GM12892 (cell line): ENCODE data around the gene CYP1B1.

Experiments
- POLR2A ChIP-seq: IDR thresholded peaks from 2 replicates; pipeline ENCODE4 v1.6.1; 2011; ENCODE audit warnings: low read depth, low read length, control low read depth
- POLR2AphosphoS5 ChIP-seq: IDR thresholded peaks from 2 replicates; pipeline ENCODE4 v1.6.1; 2011; ENCODE audit warnings: low read depth, low read length, control low read depth
- TAF1 ChIP-seq: IDR thresholded peaks from 2 replicates; pipeline ENCODE4 v1.6.1; 2011; ENCODE audit warnings: low read depth, mild to moderate bottlenecking, control low read depth, low read length, borderline replicate concordance

DNA sequence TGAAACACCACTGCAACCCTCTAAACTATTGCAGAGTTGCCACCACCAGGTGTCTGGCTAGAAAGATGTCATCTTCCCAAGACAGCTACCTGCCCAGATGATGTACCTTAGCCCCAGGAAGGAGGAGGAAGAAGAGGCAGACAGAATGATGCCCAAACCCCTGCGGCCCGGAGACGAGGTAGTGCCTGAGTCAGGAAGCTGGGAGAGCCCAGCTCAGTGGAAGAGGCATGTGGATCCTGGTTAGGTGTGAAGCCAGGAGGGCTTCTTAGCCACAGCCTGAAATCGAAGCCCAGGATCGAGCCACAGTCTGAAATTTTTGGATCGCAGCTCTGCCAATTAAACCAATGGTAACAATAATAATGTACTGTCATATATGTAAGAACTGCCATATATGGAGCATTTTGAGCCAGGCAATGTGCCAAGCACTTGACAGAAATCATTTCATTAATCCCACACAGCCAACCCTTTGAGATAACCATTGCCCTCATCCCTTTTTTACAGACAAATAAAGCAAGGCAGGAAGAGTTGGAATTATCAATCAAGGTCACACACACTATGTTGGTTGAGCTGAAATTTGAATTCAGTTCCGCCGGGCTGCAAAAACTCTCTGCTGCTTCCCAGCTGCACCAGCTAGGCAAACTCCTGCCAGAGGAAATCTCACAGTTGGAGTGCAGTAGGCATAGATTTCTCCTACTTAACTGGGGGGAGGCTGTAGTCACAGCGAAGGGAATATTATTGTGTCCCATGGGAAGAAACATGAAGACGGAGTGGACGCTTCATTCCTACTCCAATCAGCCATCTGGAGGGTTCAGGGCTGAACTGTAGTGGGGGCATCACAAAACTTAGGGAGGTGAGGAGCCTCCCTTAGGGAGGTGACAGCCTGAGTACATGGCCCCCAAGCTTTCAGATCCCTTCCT lies 19.4 kb upstream of the CYP1B1 start:
- no peak for TF ChIP-seq POLR2A
- TF ChIP-seq POLR2AphosphoS5, result no peak
- no peak for TF ChIP-seq TAF1
